HG03520 (cell line): ENCODE results near the gene CES3.
"Not testable (repeated sequence)": the region's sequence is repeated elsewhere in the genome, so short reads cannot be mapped to it uniquely, and the experiment has no call there.

Source experiments
- ATAC-seq: cut with Tn5 transposase; IDR thresholded peaks from one replicate; pipeline ENCODE4 v1.9.1; 2021; ENCODE audit warnings: mild to moderate bottlenecking, moderate library complexity; ENCODE audit not compliant: unreplicated experiment

The CES3 gene

GRCh38 chr16:66964049-66964448 lies 3.0 kb downstream of the CES3 start:
- no peak for ATAC-seq

DNA sequence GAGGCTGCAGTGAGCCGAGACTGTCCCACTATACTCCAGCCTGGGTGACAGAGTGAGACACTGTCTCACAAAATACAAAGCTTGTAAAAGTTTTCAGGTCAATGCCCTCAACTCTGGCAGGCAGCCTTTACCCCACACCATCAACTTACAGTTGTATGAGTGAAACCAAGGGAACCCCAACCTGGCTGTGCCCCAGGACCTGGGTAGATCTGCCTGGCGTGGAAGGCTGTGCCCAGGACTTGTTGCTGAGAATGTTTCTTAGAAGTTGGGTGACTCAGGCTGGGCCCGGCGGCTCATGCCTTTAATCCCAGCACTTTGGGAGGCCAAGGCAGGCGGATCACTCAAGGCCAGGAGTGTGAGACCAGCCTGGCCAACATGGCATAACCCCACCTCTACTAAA lies 7.8 kb downstream of the CES3 start:
- no peak for ATAC-seq

- ATAC-seq, result no peak
Measured at GRCh38 chr16:66970775-66971720, 10.0 kb downstream of the CES3 start.

DNA sequence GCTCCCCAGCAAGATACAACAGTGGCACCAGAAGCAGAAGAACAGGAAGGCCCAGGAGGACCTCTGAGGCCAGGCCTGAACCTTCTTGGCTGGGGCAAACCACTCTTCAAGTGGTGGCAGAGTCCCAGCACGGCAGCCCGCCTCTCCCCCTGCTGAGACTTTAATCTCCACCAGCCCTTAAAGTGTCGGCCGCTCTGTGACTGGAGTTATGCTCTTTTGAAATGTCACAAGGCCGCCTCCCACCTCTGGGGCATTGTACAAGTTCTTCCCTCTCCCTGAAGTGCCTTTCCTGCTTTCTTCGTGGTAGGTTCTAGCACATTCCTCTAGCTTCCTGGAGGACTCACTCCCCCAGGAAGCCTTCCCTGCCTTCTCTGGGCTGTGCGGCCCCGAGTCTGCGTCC lies 11.9 kb downstream of the CES3 start:
- no peak for ATAC-seq

GRCh38 chr16:66973716-66974115 lies 12.7 kb downstream of the CES3 start:
- ATAC-seq, result no peak

GRCh38 chr16:66974156-66974931 lies 13.3 kb downstream of the CES3 start:
- not testable (repeated sequence) for ATAC-seq

DNA sequence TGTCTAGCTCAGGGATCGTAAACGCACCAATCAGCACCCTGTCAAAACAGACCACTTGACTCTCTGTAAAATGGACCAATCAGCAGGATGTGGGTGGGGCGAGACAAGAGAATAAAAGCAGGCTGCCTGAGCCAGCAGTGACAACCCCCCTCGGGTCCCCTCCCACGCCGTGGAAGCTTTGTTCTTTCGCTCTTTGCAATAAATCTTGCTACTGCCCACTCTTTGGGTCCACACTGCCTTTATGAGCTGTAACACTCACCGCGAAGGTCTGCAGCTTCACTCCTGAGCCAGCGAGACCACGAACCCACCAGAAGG lies 13.8 kb downstream of the CES3 start:
- ATAC-seq, result not testable (repeated sequence)

DNA sequence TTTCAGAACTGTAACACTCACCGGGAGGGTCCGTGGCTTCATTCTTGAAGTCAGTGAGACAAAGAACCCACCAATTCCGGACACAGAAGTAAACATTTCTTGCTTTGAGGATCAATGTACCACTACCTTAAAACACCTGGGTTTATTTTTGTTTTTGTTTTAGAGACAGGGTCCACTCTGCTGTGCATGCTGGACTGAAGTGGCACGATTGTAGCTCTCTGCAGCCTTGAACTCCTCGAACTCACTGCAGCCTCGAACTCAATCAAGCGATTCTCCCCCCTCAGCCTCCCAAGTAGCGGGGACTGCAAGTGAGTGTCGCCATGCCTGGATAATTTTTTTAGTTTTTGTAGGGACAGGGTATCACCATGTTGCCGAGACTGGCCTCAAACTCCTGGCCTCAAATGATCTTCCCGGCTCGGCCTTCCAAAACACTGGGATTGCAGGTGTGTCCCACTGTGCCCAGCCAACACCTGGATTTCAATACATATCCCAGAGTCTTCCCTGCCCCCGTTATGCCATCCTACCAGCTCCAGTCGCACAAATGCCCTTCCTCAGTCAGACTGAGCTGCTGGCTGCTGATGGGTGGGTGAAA lies 14.3 kb downstream of the CES3 start:
- no peak for ATAC-seq

- ATAC-seq, result no peak
Measured at GRCh38 chr16:66976746-66977145, 15.7 kb downstream of the CES3 start.

GRCh38 chr16:66977341-66978113 lies 16.5 kb downstream of the CES3 start:
- ATAC-seq, result no peak

GRCh38 chr16:66979011-66979717 lies 18.1 kb downstream of the CES3 start:
- ATAC-seq, result no peak

GRCh38 chr16:66983033-66983432 lies 22.0 kb downstream of the CES3 start:
- no peak for ATAC-seq

DNA sequence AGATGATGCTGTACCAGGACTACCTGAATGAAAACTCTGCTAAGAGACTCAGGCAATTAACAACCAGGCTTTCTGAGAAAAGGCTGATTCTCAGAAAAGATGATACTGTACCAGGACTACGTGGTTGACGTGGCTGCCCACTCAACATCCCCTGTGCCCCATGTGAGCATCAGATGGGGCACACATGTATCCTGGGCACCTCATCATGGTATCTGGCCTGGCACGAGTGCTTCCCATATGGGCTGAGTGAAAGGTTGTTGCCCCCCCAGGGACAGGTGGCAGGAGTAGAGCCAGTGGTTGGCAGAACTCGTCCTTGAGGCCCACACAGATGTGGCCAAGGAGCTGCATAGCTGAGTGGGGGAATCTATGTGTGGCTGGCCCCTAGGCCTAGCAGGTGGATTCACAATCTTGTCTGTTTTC lies 23.8 kb downstream of the CES3 start:
- no peak for ATAC-seq

- no peak for ATAC-seq
Measured at GRCh38 chr16:66986559-66986958, 25.5 kb downstream of the CES3 start.

DNA sequence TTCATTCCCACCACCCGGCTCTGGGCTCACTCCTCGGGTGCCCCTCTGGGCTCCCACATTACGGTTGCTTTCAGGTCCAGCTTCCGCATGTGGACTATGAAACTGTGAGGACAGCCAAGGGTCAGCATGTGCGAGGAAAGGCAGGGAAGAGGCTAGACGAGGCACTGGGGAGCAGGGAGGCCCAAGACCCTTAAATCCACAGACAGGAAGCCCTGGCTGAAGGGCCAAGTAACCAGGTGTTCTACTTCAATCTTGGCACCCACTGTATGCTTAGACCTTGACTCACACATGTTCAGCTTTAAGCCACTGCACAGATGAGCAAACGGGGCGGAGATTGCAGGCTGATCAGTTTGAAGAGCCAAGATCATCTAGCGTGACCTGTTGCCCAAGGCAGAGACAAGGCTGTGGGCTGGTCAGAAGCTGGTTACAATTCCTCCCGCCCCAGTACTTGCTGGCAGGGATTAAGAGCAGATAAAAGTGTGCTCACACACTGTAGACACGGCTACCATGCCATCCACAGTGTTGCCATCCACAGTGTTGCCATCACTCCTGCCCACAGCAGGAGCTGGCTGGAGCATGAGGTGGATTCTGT lies 27.2 kb downstream of the CES3 start, which contains the start of gene CES4A:
CES4A (plus strand) TSS at position 393 of the 592 bp plus-strand sequence; CDS start at position 577, 184 bp downstream.
- ATAC-seq, result no peak

- no peak for ATAC-seq
Measured at GRCh38 chr16:66991545-66992077, 30.5 kb downstream of the CES3 start.

GRCh38 chr16:66993558-66993957 lies 32.5 kb downstream of the CES3 start:
- ATAC-seq, result not testable (repeated sequence)

GRCh38 chr16:66996324-66996982 lies 35.4 kb downstream of the CES3 start:
- ATAC-seq, result no peak

- ATAC-seq, result no peak
Measured at GRCh38 chr16:66996983-66997358, 35.9 kb downstream of the CES3 start.
